AG04449 (cell line): ENCODE data around the gene CCDC85C.
"Not testable (repeated sequence)": the region's sequence is repeated elsewhere in the genome, so short reads cannot be mapped to it uniquely, and the experiment has no call there.

ENCODE experiments used
- CTCF ChIA-PET: fragments of 350-600 bp; formaldehyde crosslinking; extraction: SDS; loops from one replicate; lab custom pipeline; 2021; ENCODE audit warnings: antibody characterized with exemption; lab: Yijun Ruan, JAX
- POLR2A ChIA-PET: fragments of 400-600, 350-600 bp; formaldehyde crosslinking; extraction: SDS; loops from one replicate; lab custom pipeline; 2020; ENCODE audit warnings: antibody characterized with exemption, inconsistent platforms; lab: Yijun Ruan, JAX
- DNase-seq: peaks from one replicate; pipeline ENCODE4 v3.0.0-alpha.2; 2010; ENCODE audit warnings: low read depth, low spot score
- H3K4me3 ChIP-seq: 2 replicates; pipeline ENCODE4 v1.5.1; 2011; ENCODE audit warnings: low read depth, mild to moderate bottlenecking, control low read depth, low read length
- CTCF ChIP-seq: IDR thresholded peaks from one replicate; pipeline ENCODE4 v1.5.1; 2011; ENCODE audit warnings: mild to moderate bottlenecking, moderate library complexity, low read length, control low read depth, inconsistent platforms; ENCODE audit not compliant: insufficient read depth; ENCODE audit errors: missing control alignments

The CCDC85C gene

GRCh38 chr14:99643343-99643742 is 39.3 kb upstream of the CCDC85C start:
- CTCF ChIA-PET = interaction anchor here (0.9 to 2.0 kb wide), 2 partner anchors 17 to 126 kb away, joined by 3 to 6 read pairs; no protein-coding TSS in a partner anchor

GRCh38 chr14:99642771-99643170 is 38.8 kb upstream of the CCDC85C start:
- CTCF ChIA-PET = interaction anchor here (2.0 kb wide), 1 partner anchor 16 kb away, joined by 6 read pairs; no protein-coding TSS in a partner anchor
- DNase-seq, H3K4me3 ChIP-seq, POLR2A ChIA-PET: not testable (repeated sequence)

More at GRCh38 chr14:99643343-99643742, 39.3 kb upstream of the CCDC85C start:
- no peak overlapping the region for H3K4me3 ChIP-seq
- TF ChIP-seq CTCF = no peak
- DNase-seq = no peak
- POLR2A ChIA-PET = no interaction called here

GRCh38 chr14:99637624-99638023 is 33.6 kb upstream of the CCDC85C start:
- H3K4me3 ChIP-seq = no peak overlapping the region
- ChIA-PET CTCF (interaction anchor here (1.0 to 1.8 kb wide), 4 partner anchors 7 to 75 kb away, joined by 3 to 4 read pairs (median 4); no protein-coding TSS in a partner anchor), POLR2A (no interaction called here)
- no peak for TF ChIP-seq CTCF
- no peak for DNase-seq

GRCh38 chr14:99636487-99636886 is 32.5 kb upstream of the CCDC85C start:
- no peak for DNase-seq
- no peak for TF ChIP-seq CTCF
- ChIA-PET CTCF (interaction anchor here (0.6 to 1.6 kb wide), 7 partner anchors 13 to 250 kb away, joined by 3 to 4 read pairs (median 3); no protein-coding TSS in a partner anchor), POLR2A (no interaction called here)
- no peak overlapping the region for H3K4me3 ChIP-seq

GRCh38 chr14:99635116-99635515 is 31.1 kb upstream of the CCDC85C start:
- POLR2A ChIA-PET = no interaction called here
- TF ChIP-seq CTCF = no peak

GRCh38 chr14:99634443-99634842 is 30.4 kb upstream of the CCDC85C start:
- ChIA-PET POLR2A (no interaction called here), CTCF (interaction anchor here (1.2 to 1.5 kb wide), 3 partner anchors 11 to 117 kb away, joined by 3 to 8 read pairs (median 3); no protein-coding TSS in a partner anchor)
- no peak for DNase-seq
- H3K4me3 ChIP-seq = no peak overlapping the region
- no peak for TF ChIP-seq CTCF

More at GRCh38 chr14:99635116-99635515, 31.1 kb upstream of the CCDC85C start:
- H3K4me3 ChIP-seq = no peak overlapping the region
- CTCF ChIA-PET = interaction anchor here (1.5 kb wide), 1 partner anchor 11 kb away, joined by 3 read pairs; no protein-coding TSS in a partner anchor
- no peak for DNase-seq
